ENCODE data around the gene SIGLEC1.

SIGLEC1 gene

DNA sequence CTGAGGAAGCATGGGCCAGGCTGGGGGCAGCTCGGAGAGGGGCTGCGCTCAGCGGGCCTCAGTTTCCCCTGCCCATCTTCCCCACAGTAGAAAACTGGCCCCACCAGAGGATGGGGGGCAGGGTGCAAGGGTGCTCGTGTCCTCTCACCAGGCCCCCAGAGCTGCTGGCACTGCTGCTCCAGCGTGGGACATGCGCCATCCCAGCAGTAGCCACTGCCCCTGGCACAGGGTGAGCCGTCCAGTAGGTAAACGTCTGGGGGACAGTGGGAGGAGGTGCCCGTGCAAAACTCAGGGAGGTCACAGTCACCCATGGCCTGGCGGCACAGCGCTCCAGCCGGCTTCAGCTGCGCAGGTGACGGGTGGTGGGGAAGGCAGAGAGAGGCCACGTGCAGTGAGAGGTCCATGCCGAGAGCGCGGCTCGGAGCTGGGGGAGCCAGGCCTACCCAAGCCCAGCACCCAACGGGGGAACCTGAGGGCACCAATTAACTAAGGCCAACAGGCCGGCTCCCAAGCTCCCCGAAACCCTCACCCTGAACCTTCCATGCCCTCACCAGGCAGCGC lies 40.3 kb downstream of the SIGLEC1 start:
- H3K4me3 ChIP-seq (ENCODE audit: low read depth, low read length), result no peak overlapping the region
- TF ChIP-seq, protein P1, sequence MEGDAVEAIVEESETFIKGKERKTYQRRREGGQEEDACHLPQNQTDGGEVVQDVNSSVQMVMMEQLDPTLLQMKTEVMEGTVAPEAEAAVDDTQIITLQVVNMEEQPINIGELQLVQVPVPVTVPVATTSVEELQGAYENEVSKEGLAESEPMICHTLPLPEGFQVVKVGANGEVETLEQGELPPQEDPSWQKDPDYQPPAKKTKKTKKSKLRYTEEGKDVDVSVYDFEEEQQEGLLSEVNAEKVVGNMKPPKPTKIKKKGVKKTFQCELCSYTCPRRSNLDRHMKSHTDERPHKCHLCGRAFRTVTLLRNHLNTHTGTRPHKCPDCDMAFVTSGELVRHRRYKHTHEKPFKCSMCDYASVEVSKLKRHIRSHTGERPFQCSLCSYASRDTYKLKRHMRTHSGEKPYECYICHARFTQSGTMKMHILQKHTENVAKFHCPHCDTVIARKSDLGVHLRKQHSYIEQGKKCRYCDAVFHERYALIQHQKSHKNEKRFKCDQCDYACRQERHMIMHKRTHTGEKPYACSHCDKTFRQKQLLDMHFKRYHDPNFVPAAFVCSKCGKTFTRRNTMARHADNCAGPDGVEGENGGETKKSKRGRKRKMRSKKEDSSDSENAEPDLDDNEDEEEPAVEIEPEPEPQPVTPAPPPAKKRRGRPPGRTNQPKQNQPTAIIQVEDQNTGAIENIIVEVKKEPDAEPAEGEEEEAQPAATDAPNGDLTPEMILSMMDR (IDR thresholded peaks at IDR 0.05; ENCODE audit: insufficient read depth, low read length, missing control alignments), result no peak
- DNase-seq (ENCODE audit: low read depth, low spot score), result no peak
- ChIA-PET POLR2A (interaction anchor here (0.5 kb wide), 1 partner anchor 73 kb away, joined by 4 read pairs; no protein-coding TSS in a partner anchor), CTCF (interaction anchor here (0.6 to 43.4 kb wide), 6 partner anchors 36 to 147 kb away, joined by 3 to 1151 read pairs (median 4); partner anchors contain the start of gene SIGLEC1)

DNA sequence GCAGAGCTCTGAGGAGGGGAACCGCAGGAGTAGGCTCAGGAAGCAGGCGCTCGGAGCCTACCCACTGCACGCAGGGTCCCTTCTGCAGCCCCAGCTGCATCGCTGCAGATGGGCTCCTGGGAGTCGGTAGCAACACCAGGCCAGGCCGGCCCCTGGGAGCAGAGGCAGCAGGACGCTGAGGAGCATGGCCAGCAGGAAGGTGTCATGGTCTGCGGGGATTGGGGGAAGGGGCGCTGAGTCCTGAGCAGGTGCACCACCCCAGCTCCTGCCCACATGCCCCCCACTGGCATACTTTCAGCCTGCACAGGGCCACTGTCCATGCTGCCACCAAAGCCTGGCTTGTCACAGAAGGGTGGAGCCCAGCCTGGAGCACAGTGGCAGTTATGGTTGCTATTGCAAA lies 41.5 kb downstream of the SIGLEC1 start:
- H3K4me3 ChIP-seq (ENCODE audit: low read depth, low read length), result no peak overlapping the region
- ChIA-PET CTCF (interaction anchor here (1.3 to 43.4 kb wide), 5 partner anchors 37 to 148 kb away, joined by 4 to 1151 read pairs (median 6); partner anchors contain the start of genes SIGLEC1 and SPEF1), POLR2A (interaction anchor here (0.7 to 1.0 kb wide), 2 partner anchors 9 to 81 kb away, joined by 3 to 5 read pairs; no protein-coding TSS in a partner anchor)
- DNase-seq (ENCODE audit: low read depth, low spot score), result no peak
- TF ChIP-seq, protein P1 (IDR thresholded peaks at IDR 0.05; ENCODE audit: insufficient read depth, low read length, missing control alignments), result no peak

DNA sequence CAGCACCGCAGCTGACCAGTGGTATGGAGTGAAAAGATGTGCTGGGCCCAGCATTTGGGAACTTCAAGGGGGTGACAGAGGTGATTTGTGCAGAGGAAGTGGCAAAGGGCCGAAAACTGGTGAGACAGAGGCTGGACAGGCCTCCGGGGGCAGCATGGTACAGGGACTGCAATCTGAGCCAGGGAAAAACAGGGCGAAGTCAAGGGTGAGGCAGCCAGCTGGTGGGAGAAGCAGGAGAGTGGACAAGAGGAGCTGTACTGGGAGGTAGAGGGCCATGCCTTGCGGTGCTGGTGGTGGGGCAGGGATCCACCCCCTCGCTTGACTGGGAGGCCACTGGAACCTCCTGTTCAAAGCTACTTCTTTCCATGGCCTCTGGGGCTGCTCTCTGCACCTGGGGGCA lies 41.9 kb downstream of the SIGLEC1 start:
- ChIA-PET CTCF (interaction anchor here (1.4 to 43.4 kb wide), 4 partner anchors 37 to 111 kb away, joined by 4 to 1151 read pairs (median 7); partner anchors contain the start of genes SIGLEC1 and SPEF1), POLR2A (interaction anchor here (0.7 to 1.0 kb wide), 2 partner anchors 10 to 81 kb away, joined by 3 to 5 read pairs; no protein-coding TSS in a partner anchor)
- H3K4me3 ChIP-seq (ENCODE audit: low read depth, low read length), result no peak overlapping the region
- TF ChIP-seq, protein P1 (IDR thresholded peaks at IDR 0.05; ENCODE audit: insufficient read depth, low read length, missing control alignments), result peak; percentile 34
- no peak for DNase-seq (ENCODE audit: low read depth, low spot score)

DNA sequence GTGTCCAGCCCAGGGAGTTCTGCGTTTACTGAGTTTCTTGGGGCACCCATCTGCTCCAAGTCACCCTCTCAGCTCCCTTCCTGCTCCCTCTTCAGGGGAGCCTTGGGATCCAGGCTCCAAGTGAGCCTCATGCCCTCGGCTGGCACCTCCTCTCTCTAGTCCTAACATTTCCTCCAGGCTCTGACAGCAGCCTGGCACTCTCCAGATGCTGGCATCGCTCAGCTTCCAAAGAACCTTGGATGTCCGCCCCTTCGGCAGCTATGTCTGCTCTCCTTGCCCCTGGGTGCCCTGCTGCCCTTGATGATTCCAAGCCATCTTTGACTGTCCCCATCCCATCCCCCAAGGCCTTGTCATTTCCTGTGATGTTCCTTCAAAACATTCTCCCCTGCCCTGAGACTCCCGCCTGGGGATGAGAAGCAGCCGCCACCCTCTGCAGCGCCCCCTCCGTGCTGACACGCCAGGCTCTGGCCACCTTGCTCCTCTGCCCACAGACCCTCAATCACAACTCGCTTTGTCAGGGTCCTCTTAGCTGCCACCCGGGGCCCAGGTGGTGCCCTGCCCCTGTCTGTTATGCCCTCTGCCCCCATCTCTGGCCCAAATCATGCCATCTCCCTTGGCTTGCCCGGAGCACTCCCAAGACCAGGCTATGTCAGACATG lies 42.6 kb downstream of the SIGLEC1 start:
- POLR2A ChIA-PET, result interaction anchor here (1.0 kb wide), 1 partner anchor 10 kb away, joined by 5 read pairs; no protein-coding TSS in a partner anchor
- CTCF ChIA-PET, result interaction anchor here (1.4 to 43.4 kb wide), 6 partner anchors 7 to 112 kb away, joined by 3 to 1151 read pairs (median 6); partner anchors contain the start of genes SIGLEC1 and SPEF1
- no peak overlapping the region for H3K4me3 ChIP-seq (ENCODE audit: low read depth, low read length)
- DNase-seq (ENCODE audit: low read depth, low spot score), result no peak
- TF ChIP-seq, protein P1 (IDR thresholded peaks at IDR 0.05; ENCODE audit: insufficient read depth, low read length, missing control alignments), result no peak

DNA sequence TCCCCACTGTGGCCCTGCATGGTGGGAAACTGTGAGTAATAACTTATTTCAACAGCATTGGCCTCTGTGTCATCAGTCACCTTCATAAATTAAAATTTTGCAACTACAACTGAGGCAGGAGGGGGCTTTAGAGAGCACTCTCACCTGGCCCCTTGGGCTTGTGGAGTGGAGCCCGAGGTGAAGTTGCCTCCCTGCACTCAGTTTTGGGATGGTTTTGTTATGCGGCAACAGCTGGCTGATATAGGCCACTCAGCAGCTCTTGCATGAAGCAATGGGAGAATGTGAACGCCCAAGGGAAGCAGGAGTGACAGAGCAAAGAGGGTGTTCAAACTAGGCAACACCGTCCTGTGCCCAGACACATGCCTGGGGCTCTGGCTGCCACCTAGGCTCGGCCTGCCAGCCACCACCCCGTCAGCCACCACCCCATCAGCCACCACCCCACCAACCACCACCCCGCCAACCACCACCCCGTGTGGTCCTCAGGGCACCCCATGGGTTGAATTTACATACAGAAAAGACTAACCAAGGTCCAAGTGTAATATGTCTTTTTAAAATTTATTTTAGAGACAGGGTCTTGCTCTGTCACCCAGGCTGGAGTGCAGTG lies 44.9 kb downstream of the SIGLEC1 start:
- H3K4me3 ChIP-seq (ENCODE audit: low read depth, low read length), result no peak overlapping the region
- no peak for DNase-seq (ENCODE audit: low read depth, low spot score)
- ChIA-PET POLR2A (interaction anchor here (0.6 kb wide), 1 partner anchor 24 kb away, joined by 3 read pairs; no protein-coding TSS in a partner anchor), CTCF (interaction anchor here (1.0 to 43.4 kb wide), 4 partner anchors 10 to 153 kb away, joined by 3 to 1151 read pairs (median 22); partner anchors contain the start of genes AP5S1 and SIGLEC1)
- TF ChIP-seq, protein P1 (IDR thresholded peaks at IDR 0.05; ENCODE audit: insufficient read depth, low read length, missing control alignments), result no peak

Data from AG04449 (cell line).